ENCODE results near the gene TIMP3. TPM values are rescaled to one million over a fixed set of nuclear protein-coding genes. Genes with fewer than 3 reads are reported as not detected.

The TIMP3 gene
- total and polyA plus RNA-seq, 2 of the 4 experiments (the other 2 are of a cell fraction): 98.8 to 179 TPM

GRCh38 chr22:32880893-32881596 is 79.5 kb downstream of the TIMP3 start (continued):
- no peak for TF ChIP-seq SMC3 (IDR thresholded peaks at IDR 0.05; ENCODE audit: low read depth, low read length)

- ATAC-seq (ENCODE audit: low read depth) (no peak), DNase-seq (no peak)
- H3K9me1 ChIP-seq (ENCODE audit: insufficient read depth, low read length): no peaks in the 10 kb centered on the region
- no peak overlapping the region for H3K9ac ChIP-seq (ENCODE audit: low read depth, low read length)
- no CpG with 5 or more reads among the region's 4 CpGs for WGBS, 2 experiments (ENCODE audit: extremely low coverage in 2 of 2, insufficient read length in 1 of 2)
- H3K23ac ChIP-seq (ENCODE audit: low read depth, low read length): no peak overlapping the region
- CTCF ChIA-PET: no interaction called here
- no peak overlapping the region for H4K8ac ChIP-seq (ENCODE audit: low read depth in 2 of 2, low read length in 2 of 2)
- TF ChIP-seq CTCF (conservative IDR thresholded peaks at IDR 0.05; ENCODE audit: low read depth, low read length) (no peak), MAFK (IDR thresholded peaks at IDR 0.05; ENCODE audit: low read depth, low read length) (no peak), FOS (IDR thresholded peaks at IDR 0.05; ENCODE audit: low read depth, low read length) (no peak)
- H3K14ac ChIP-seq (replicated peaks; ENCODE audit: low read depth, low read length): no peak overlapping the region
- H2BK20ac ChIP-seq (ENCODE audit: low read depth, low read length): no peak overlapping the region
- no peaks in the 10 kb centered on the region for H3K9me3 ChIP-seq (ENCODE audit: control insufficient read depth, insufficient read depth, low read length)
- no peak overlapping the region for H4K5ac ChIP-seq (ENCODE audit: low read depth, low read length)
- POLR2A ChIA-PET (ENCODE audit: unreplicated experiment): no interaction called here
- H2AFZ ChIP-seq (replicated peaks; ENCODE audit: low read length, poor library complexity): no peak overlapping the region
- in situ Hi-C loops (cut with MboI; ENCODE audit: low sequenced_read_pairs): no loop called here
- dilution Hi-C loops (cut with HindIII; ENCODE audit: low sequenced_read_pairs, unreplicated experiment): no loop called here
- no peak overlapping the region for H2AK5ac ChIP-seq (ENCODE audit: low read depth, low read length)
- no peak overlapping the region for H3K4ac ChIP-seq (ENCODE audit: low read depth, low read length)
- H2BK15ac ChIP-seq (ENCODE audit: low read depth, low read length): no peak overlapping the region
- no TSS peak for BruUV-seq (replicated peaks)
- no peak overlapping the region for H2BK5ac ChIP-seq (ENCODE audit: low read depth, low read length, poor library complexity, severe bottlenecking)
- H3K27ac ChIP-seq (ENCODE audit: insufficient read depth, low read length): no peak overlapping the region
- no peaks in the 10 kb centered on the region for H4K20me1 ChIP-seq (ENCODE audit: insufficient read depth, low read length)
- H3K4me3 ChIP-seq (ENCODE audit: insufficient read depth, low read depth, low read length): no peak overlapping the region
- H3K4me1 ChIP-seq (ENCODE audit: control insufficient read depth, insufficient read depth, low read length): peaks cover 2% of the 10 kb centered on the region; the same call in 1 of the 2 replicates
- H3K79me1 ChIP-seq (ENCODE audit: low read depth in 1 of 2, low read length in 2 of 2): no peaks in the 10 kb centered on the region
- H4K91ac ChIP-seq (ENCODE audit: insufficient read depth, low read depth, low read length): no peak overlapping the region
- H3K4me2 ChIP-seq (ENCODE audit: low read depth, low read length): no peak overlapping the region
- H3K18ac ChIP-seq (ENCODE audit: low read depth, low read length): no peak overlapping the region
- no peak overlapping the region for H2AK9ac ChIP-seq (replicated peaks; ENCODE audit: low read depth, low read length, poor library complexity)
- H3K56ac ChIP-seq (ENCODE audit: extremely low read depth, insufficient read depth, low read length): no peak overlapping the region
- no peak overlapping the region for H2BK120ac ChIP-seq (ENCODE audit: low read depth, low read length)
- H3K27me3 ChIP-seq (ENCODE audit: control insufficient read depth, insufficient read depth, low read length): peaks cover 39% of the 10 kb centered on the region
- intact Hi-C loops (cut with micrococcal nuclease): loop anchor here (10.0 kb wide), 1 partner anchor 58 kb away; no protein-coding TSS in a partner anchor
- H3K36me3 ChIP-seq (ENCODE audit: control insufficient read depth, insufficient read depth, low read length): no peaks in the 10 kb centered on the region
These were observed 80.9 kb downstream of the TIMP3 start for GRCh38 chr22:32882360-32882755.

Data from IMR-90 (cell line).